HL-60 (cell line): ENCODE results near the gene HIPK2.

Source experiments
- GABPA ChIP-seq: IDR thresholded peaks from 2 replicates; pipeline ENCODE4 v1.6.1; 2012; ENCODE audit warnings: low read depth
- POLR2AphosphoS5 ChIP-seq: IDR thresholded peaks from 2 replicates; pipeline ENCODE4 v1.6.1; 2012; ENCODE audit warnings: low read depth
- SPI1 ChIP-seq: IDR thresholded peaks from 2 replicates; pipeline ENCODE4 v1.6.1; 2012; ENCODE audit warnings: low read depth, mild to moderate bottlenecking, borderline replicate concordance
- TF ChIP-seq, protein P1 (sequence below): IDR thresholded peaks from one replicate; pipeline ENCODE4 v1.5.1; 2011; ENCODE audit warnings: low read length, control low read depth, inconsistent platforms; ENCODE audit not compliant: insufficient read depth
- TF ChIP-seq, protein P2 (sequence below): IDR thresholded peaks from 2 replicates; pipeline ENCODE4 v1.6.1; 2012; ENCODE audit warnings: low read depth; ENCODE audit not compliant: insufficient replicate concordance

GRCh38 chr7:139674341-139674740 is 103.5 kb downstream of the HIPK2 start:
- TF ChIP-seq, protein P1, sequence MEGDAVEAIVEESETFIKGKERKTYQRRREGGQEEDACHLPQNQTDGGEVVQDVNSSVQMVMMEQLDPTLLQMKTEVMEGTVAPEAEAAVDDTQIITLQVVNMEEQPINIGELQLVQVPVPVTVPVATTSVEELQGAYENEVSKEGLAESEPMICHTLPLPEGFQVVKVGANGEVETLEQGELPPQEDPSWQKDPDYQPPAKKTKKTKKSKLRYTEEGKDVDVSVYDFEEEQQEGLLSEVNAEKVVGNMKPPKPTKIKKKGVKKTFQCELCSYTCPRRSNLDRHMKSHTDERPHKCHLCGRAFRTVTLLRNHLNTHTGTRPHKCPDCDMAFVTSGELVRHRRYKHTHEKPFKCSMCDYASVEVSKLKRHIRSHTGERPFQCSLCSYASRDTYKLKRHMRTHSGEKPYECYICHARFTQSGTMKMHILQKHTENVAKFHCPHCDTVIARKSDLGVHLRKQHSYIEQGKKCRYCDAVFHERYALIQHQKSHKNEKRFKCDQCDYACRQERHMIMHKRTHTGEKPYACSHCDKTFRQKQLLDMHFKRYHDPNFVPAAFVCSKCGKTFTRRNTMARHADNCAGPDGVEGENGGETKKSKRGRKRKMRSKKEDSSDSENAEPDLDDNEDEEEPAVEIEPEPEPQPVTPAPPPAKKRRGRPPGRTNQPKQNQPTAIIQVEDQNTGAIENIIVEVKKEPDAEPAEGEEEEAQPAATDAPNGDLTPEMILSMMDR: no peak
- TF ChIP-seq, protein P2, sequence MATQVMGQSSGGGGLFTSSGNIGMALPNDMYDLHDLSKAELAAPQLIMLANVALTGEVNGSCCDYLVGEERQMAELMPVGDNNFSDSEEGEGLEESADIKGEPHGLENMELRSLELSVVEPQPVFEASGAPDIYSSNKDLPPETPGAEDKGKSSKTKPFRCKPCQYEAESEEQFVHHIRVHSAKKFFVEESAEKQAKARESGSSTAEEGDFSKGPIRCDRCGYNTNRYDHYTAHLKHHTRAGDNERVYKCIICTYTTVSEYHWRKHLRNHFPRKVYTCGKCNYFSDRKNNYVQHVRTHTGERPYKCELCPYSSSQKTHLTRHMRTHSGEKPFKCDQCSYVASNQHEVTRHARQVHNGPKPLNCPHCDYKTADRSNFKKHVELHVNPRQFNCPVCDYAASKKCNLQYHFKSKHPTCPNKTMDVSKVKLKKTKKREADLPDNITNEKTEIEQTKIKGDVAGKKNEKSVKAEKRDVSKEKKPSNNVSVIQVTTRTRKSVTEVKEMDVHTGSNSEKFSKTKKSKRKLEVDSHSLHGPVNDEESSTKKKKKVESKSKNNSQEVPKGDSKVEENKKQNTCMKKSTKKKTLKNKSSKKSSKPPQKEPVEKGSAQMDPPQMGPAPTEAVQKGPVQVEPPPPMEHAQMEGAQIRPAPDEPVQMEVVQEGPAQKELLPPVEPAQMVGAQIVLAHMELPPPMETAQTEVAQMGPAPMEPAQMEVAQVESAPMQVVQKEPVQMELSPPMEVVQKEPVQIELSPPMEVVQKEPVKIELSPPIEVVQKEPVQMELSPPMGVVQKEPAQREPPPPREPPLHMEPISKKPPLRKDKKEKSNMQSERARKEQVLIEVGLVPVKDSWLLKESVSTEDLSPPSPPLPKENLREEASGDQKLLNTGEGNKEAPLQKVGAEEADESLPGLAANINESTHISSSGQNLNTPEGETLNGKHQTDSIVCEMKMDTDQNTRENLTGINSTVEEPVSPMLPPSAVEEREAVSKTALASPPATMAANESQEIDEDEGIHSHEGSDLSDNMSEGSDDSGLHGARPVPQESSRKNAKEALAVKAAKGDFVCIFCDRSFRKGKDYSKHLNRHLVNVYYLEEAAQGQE: no peak
- TF ChIP-seq SPI1 (no peak), POLR2AphosphoS5 (no peak), GABPA (no peak)
